Nephron (organoid): Measurements from ENCODE around the gene MRPL34.

Source experiments
- H3K27ac Mint-ChIP-seq, 3 experiments: 2 replicates each; pipeline ENCODE4 v1.8.0; 2020; ENCODE audit warnings: mixed read lengths in 3 of 3, mild to moderate bottlenecking in 2 of 3, moderate library complexity in 1 of 3
- H3K27me3 Mint-ChIP-seq: 2 replicates; pipeline ENCODE4 v1.8.0; 2021; ENCODE audit warnings: low read depth, mild to moderate bottlenecking, moderate library complexity, mixed read lengths
- H3K36me3 Mint-ChIP-seq: 2 replicates; pipeline ENCODE4 v1.8.0; 2020; ENCODE audit warnings: low read depth, mixed read lengths
- H3K4me1 Mint-ChIP-seq: 2 replicates; pipeline ENCODE4 v1.8.0; 2020; ENCODE audit warnings: mixed read lengths
- H3K4me3 Mint-ChIP-seq, 3 experiments: 2 replicates each; pipeline ENCODE4 v1.8.0; 2020; ENCODE audit warnings: mild to moderate bottlenecking in 3 of 3, mixed read lengths in 3 of 3, moderate library complexity in 2 of 3
- H3K9me3 Mint-ChIP-seq: 2 replicates; pipeline ENCODE4 v1.8.0; 2020; ENCODE audit warnings: mixed read lengths
- TF ChIP-seq, protein P1 (sequence below), 3 experiments: fragments of 200-600 bp; sonication (generic); IDR thresholded peaks; one replicate each; pipeline ENCODE4 v1.5.0; 2021; ENCODE audit warnings: antibody characterized with exemption in 3 of 3; ENCODE audit not compliant: unreplicated experiment in 3 of 3

The MRPL34 gene

DNA sequence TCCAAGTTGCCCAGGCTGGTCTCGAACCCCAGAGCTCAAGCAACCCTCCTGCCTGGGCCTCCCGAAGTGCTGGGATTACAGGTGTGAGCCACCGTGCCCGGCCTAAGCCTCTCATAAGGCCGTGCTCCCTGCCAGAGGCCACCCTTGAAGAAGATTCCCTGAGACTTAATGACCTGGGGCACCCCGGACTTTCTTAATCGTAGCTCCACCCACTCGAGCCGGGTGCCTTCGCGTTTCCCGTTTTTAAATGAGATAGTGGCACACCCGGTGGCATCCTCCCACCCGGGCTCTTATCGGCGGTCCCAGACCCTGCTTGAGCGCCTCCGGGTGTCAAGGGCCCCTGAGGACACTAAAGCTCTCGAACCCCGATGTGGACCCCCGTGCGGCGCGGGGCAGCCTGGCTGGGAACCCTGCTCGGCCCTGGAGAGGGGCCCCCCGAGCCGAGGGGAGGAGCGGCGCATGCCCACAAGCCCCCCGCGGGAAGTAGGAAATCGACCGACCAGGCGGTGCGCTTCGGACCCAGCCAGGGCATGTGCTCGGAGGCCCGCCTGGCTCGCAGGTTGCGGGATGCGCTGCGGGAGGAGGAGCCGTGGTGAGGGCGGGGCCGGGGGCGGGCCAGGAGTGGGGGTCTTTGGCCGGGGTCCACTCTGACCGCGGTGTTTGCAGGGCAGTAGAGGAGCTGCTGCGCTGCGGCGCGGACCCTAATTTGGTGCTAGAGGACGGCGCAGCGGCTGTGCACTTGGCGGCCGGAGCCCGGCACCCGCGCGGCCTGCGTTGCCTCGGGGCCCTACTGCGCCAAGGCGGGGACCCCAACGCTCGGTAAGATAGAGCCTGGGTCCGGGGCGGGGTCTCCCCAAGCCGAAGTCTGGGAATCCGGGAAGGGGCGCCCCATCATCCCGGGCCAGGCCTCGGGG lies 24.0 kb upstream of the MRPL34 start, which contains the start of gene ANKLE1:
ANKLE1 (plus strand) TSS at position 511 of the 914 bp plus-strand sequence; CDS start at position 531, 20 bp downstream.
- H3K27me3 Mint-ChIP-seq: peaks cover 11% of the 10 kb centered on the region
- H3K9me3 Mint-ChIP-seq: no peaks in the 10 kb centered on the region
- H3K4me1 Mint-ChIP-seq: no peaks in the 10 kb centered on the region
- peak within 1 kb of the TSS; percentile 71 to 75 (median 74) for H3K4me3 Mint-ChIP-seq
- no peak within 1 kb of the TSS for H3K27ac Mint-ChIP-seq
- TF ChIP-seq, protein P1, sequence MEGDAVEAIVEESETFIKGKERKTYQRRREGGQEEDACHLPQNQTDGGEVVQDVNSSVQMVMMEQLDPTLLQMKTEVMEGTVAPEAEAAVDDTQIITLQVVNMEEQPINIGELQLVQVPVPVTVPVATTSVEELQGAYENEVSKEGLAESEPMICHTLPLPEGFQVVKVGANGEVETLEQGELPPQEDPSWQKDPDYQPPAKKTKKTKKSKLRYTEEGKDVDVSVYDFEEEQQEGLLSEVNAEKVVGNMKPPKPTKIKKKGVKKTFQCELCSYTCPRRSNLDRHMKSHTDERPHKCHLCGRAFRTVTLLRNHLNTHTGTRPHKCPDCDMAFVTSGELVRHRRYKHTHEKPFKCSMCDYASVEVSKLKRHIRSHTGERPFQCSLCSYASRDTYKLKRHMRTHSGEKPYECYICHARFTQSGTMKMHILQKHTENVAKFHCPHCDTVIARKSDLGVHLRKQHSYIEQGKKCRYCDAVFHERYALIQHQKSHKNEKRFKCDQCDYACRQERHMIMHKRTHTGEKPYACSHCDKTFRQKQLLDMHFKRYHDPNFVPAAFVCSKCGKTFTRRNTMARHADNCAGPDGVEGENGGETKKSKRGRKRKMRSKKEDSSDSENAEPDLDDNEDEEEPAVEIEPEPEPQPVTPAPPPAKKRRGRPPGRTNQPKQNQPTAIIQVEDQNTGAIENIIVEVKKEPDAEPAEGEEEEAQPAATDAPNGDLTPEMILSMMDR (IDR thresholded peaks at IDR 0.05; ENCODE audit: unreplicated experiment in 3 of 3): no peak
- peaks cover 21% of the 10 kb centered on the region for H3K36me3 Mint-ChIP-seq

DNA sequence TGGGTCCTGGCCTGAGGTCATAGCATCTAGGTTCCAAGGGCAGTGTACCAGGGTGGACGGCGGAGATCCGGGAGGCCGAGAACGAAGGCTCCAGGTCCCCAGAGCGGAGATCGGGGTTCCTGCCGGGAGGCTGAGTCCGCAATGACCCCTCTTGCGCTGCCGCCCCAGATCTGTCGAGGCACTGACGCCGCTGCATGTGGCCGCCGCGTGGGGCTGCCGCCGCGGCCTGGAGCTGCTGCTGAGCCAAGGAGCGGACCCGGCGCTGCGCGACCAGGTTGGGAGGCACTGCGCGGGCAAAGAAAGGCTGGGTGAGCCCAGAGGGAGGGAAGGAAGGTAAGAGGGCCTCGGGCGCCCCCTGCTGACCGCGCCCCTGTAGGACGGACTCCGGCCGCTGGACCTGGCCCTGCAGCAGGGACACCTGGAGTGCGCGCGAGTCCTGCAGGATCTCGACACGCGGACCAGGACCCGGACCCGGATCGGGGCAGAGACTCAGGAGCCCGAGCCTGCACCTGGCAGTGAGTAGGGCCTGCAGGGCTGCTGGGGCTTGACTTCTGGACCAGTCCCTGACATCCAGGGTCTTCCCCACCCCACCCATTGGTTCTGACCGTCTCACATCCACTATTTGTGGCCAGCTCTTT lies 23.1 kb upstream of the MRPL34 start:
- Mint-ChIP-seq H3K36me3 (peaks cover 12% of the 10 kb centered on the region), H3K4me3 (peak overlapping the region; percentile 71 to 75 (median 74)), H3K4me1 (no peaks in the 10 kb centered on the region), H3K9me3 (no peaks in the 10 kb centered on the region), H3K27ac (no peak overlapping the region), H3K27me3 (peaks cover 11% of the 10 kb centered on the region)
- TF ChIP-seq, protein P1 (IDR thresholded peaks at IDR 0.05; ENCODE audit: unreplicated experiment in 3 of 3): peak; percentile 91 to 95 (median 93)

DNA sequence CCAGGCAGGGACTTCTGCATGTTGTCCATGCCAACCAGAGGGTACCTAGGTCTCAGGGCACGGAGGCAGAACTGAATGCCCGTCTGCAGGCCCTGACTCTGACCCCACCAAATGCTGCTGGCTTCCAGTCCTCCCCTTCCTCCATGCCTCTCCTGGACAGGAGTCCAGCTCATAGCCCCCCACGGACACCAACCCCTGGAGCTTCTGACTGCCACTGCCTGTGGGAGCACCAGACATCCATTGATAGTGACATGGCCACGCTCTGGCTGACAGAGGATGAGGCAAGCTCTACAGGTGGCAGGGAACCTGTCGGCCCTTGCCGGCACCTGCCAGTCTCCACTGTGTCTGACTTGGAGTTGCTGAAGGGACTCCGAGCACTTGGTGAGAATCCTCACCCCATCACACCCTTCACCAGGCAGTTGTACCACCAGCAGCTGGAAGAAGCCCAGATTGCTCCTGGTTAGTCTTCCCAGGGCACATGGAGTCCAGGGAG lies 22.1 kb upstream of the MRPL34 start:
- peaks cover 11% of the 10 kb centered on the region for H3K27me3 Mint-ChIP-seq
- H3K9me3 Mint-ChIP-seq: no peaks in the 10 kb centered on the region

DNA sequence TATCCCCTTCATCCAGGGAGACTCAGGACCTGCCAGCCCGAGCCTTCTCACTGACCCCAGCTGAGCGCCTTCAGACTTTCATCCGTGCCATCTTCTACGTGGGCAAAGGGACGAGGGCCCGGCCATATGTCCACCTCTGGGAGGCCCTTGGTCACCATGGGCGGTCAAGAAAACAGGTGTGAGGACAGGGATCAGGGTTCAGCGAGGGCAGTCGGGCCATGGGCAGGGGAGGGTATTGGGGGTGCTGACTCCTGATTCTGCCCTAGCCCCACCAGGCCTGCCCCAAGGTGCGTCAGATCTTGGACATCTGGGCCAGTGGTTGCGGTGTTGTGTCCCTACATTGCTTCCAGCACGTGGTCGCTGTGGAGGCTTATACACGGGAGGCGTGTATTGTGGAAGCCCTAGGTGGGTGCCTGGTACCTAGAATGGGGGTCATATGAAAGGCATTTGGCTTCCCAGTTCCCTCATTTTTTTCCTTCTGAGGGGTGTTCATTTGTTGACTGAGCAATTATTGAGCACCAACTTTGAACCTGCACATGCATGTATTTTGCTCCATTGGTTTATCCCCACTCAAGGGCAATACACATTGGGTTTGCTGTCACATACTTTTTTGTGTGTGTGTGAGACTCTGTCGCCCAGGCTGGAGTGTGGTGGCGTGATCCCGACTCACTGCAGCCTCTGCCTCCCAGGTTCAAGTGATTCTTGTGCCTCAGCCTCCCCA lies 20.1 kb upstream of the MRPL34 start:
- Mint-ChIP-seq H3K36me3 (peaks cover 4% of the 10 kb centered on the region), H3K27me3 (peaks cover 11% of the 10 kb centered on the region), H3K27ac (no peak overlapping the region), H3K4me1 (no peaks in the 10 kb centered on the region), H3K9me3 (no peaks in the 10 kb centered on the region), H3K4me3 (no peak overlapping the region)
- TF ChIP-seq, protein P1 (IDR thresholded peaks at IDR 0.05; ENCODE audit: unreplicated experiment in 3 of 3): no peak

More for the DNA sequence above, 22.1 kb upstream of the MRPL34 start:
- peaks cover 11% of the 10 kb centered on the region for H3K36me3 Mint-ChIP-seq
- H3K27ac Mint-ChIP-seq: no peak overlapping the region
- no peak overlapping the region for H3K4me3 Mint-ChIP-seq
- H3K4me1 Mint-ChIP-seq: no peaks in the 10 kb centered on the region
- TF ChIP-seq, protein P1 (IDR thresholded peaks at IDR 0.05; ENCODE audit: unreplicated experiment in 3 of 3): no peak

DNA sequence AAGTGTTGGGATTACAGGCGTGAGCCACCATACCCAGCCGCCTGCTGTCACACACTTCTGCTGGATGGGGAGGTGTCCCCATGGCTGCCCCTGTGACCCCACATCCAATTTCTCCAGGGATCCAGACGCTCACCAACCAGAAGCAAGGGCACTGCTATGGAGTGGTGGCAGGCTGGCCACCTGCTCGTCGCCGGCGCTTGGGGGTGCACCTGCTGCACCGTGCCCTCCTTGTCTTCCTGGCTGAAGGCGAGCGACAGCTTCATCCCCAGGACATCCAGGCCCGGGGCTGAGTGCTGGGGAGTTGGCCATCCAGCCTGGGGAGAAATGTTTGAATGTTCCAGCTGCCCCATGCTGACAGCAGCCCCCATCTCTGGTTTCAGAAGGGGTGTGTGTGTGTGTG lies 19.4 kb upstream of the MRPL34 start:
- Mint-ChIP-seq H3K27me3 (peaks cover 8% of the 10 kb centered on the region), H3K36me3 (peaks cover 4% of the 10 kb centered on the region), H3K4me3 (no peak overlapping the region), H3K27ac (no peak overlapping the region), H3K9me3 (no peaks in the 10 kb centered on the region), H3K4me1 (no peaks in the 10 kb centered on the region)
- TF ChIP-seq, protein P1 (IDR thresholded peaks at IDR 0.05; ENCODE audit: unreplicated experiment in 3 of 3): no peak
